ENCODE results near the gene PPP1R9A. TPM values are rescaled to one million over a fixed set of nuclear protein-coding genes. Genes with fewer than 3 reads are reported as not detected.
A peak's percentile ranks its signal among the peaks of the same experiment; 100 is the strongest.

The PPP1R9A gene
- total RNA-seq, 1 donor from 2014 or later: 19.9 TPM

GRCh38 chr7:95045236-95045923, 138.0 kb downstream of the PPP1R9A start:
- TF ChIP-seq CTCF (IDR thresholded peaks at IDR 0.05; ENCODE audit: insufficient read depth, low read length, poor library complexity, severe bottlenecking): peak; percentile 32
- no peaks in the 10 kb centered on the region for H3K36me3 ChIP-seq (ENCODE audit: control insufficient read depth, insufficient read depth, low read length)
- DNase-seq (ENCODE audit: low read depth): no peak
- no peaks in the 10 kb centered on the region for H3K27me3 ChIP-seq (ENCODE audit: control insufficient read depth, insufficient read depth, low read length)
- no peak overlapping the region for H3K4me3 ChIP-seq (ENCODE audit: low read depth, low read length)

GRCh38 chr7:95046494-95047240, 139.3 kb downstream of the PPP1R9A start:
- Histone ChIP-seq H3K4me3 (ENCODE audit: low read depth, low read length) (no peak overlapping the region), H3K27me3 (ENCODE audit: control insufficient read depth, insufficient read depth, low read length) (no peaks in the 10 kb centered on the region), H3K36me3 (ENCODE audit: control insufficient read depth, insufficient read depth, low read length) (no peaks in the 10 kb centered on the region)
- TF ChIP-seq CTCF (IDR thresholded peaks at IDR 0.05; ENCODE audit: insufficient read depth, low read length, poor library complexity, severe bottlenecking): no peak
- DNase-seq (ENCODE audit: low read depth): no peak

- Histone ChIP-seq H3K27me3 (ENCODE audit: control insufficient read depth, insufficient read depth, low read length) (no peaks in the 10 kb centered on the region), H3K36me3 (ENCODE audit: control insufficient read depth, insufficient read depth, low read length) (no peaks in the 10 kb centered on the region), H3K4me3 (ENCODE audit: low read depth, low read length) (no peak overlapping the region)
- no peak for TF ChIP-seq CTCF (IDR thresholded peaks at IDR 0.05; ENCODE audit: insufficient read depth, low read length, poor library complexity, severe bottlenecking)
- no peak for DNase-seq (ENCODE audit: low read depth)
These were observed 139.9 kb downstream of the PPP1R9A start for GRCh38 chr7:95047291-95047690.

- Histone ChIP-seq H3K27me3 (ENCODE audit: control insufficient read depth, insufficient read depth, low read length) (no peaks in the 10 kb centered on the region), H3K36me3 (ENCODE audit: control insufficient read depth, insufficient read depth, low read length) (no peaks in the 10 kb centered on the region), H3K4me3 (ENCODE audit: low read depth, low read length) (no peak overlapping the region)
- DNase-seq (ENCODE audit: low read depth): no peak
- no peak for TF ChIP-seq CTCF (IDR thresholded peaks at IDR 0.05; ENCODE audit: insufficient read depth, low read length, poor library complexity, severe bottlenecking)
These were observed 145.2 kb downstream of the PPP1R9A start for GRCh38 chr7:95052566-95053094.

- Histone ChIP-seq H3K27me3 (ENCODE audit: control insufficient read depth, insufficient read depth, low read length) (no peaks in the 10 kb centered on the region), H3K36me3 (ENCODE audit: control insufficient read depth, insufficient read depth, low read length) (no peaks in the 10 kb centered on the region), H3K4me3 (ENCODE audit: low read depth, low read length) (no peak overlapping the region)
- DNase-seq (ENCODE audit: low read depth): no peak
- no peak for TF ChIP-seq CTCF (IDR thresholded peaks at IDR 0.05; ENCODE audit: insufficient read depth, low read length, poor library complexity, severe bottlenecking)
These were observed 147.0 kb downstream of the PPP1R9A start for GRCh38 chr7:95054386-95054785.

Data from kidney epithelial cell (primary cell).